HAP-1 (cell line): ENCODE measurements around the gene CRYBB2.
A peak's percentile ranks its signal among the peaks of the same experiment; 100 is the strongest.
"Not testable (repeated sequence)": the region's sequence is repeated elsewhere in the genome, so short reads cannot be mapped to it uniquely, and the experiment has no call there.

Source experiments
- DNase-seq, 2 experiments: peaks; one replicate each; pipeline ENCODE4 v3.0.0-alpha.2; 2016 to 2020; ENCODE audit warnings: low spot score in 2 of 2
- H3K27me3 ChIP-seq: fragments of 250-450 bp; sonication (Bioruptor Pico); 2 replicates; pipeline ENCODE4 v1.5.1; 2020; ENCODE audit warnings: low read depth, mild to moderate bottlenecking, moderate library complexity
- H3K36me3 ChIP-seq: fragments of 250-450 bp; sonication (Bioruptor Pico); replicated peaks from 2 replicates; pipeline ENCODE4 v1.5.1; 2020; ENCODE audit warnings: mild to moderate bottlenecking
- H3K4me1 ChIP-seq: fragments of 250-450 bp; sonication (Bioruptor Pico); 2 replicates; pipeline ENCODE4 v1.5.1; 2020; ENCODE audit warnings: mild to moderate bottlenecking
- H3K4me3 ChIP-seq: fragments of 250-450 bp; sonication (Bioruptor Pico); 2 replicates; pipeline ENCODE4 v1.5.1; 2020; ENCODE audit warnings: mild to moderate bottlenecking, moderate library complexity
- H3K9me3 ChIP-seq: fragments of 250-450 bp; sonication (Bioruptor Pico); 2 replicates; pipeline ENCODE4 v1.5.1; 2020; ENCODE audit warnings: mild to moderate bottlenecking, moderate library complexity
- in situ Hi-C: fragments of 300-500 bp; cut with MboI; formaldehyde crosslinking; loops from 3 replicates; pipeline ENCODE4 v1.14.3; 2020; ENCODE audit warnings: low sequenced_read_pairs, inconsistent platforms, mixed read lengths

The CRYBB2 gene

GRCh38 chr22:25204547-25204946 is 14.9 kb upstream of the CRYBB2 start:
- H3K36me3 ChIP-seq, H3K9me3 ChIP-seq, H3K4me3 ChIP-seq, DNase-seq, in situ Hi-C loops, H3K27me3 ChIP-seq, H3K4me1 ChIP-seq: not testable (repeated sequence)

GRCh38 chr22:25205847-25206246 is 13.6 kb upstream of the CRYBB2 start:
- Histone ChIP-seq H3K9me3 (no peaks in the 10 kb centered on the region), H3K36me3 (no peaks in the 10 kb centered on the region), H3K4me1 (no peaks in the 10 kb centered on the region), H3K27me3 (no peaks in the 10 kb centered on the region), H3K4me3 (no peak overlapping the region)
- in situ Hi-C loops, result no loop called here
- no peak for DNase-seq

- H3K9me3 ChIP-seq, result no peaks in the 10 kb centered on the region
- DNase-seq, result no peak
- in situ Hi-C loops, result no loop called here
- H3K27me3 ChIP-seq, result no peaks in the 10 kb centered on the region
- H3K36me3 ChIP-seq, result no peaks in the 10 kb centered on the region
- H3K4me3 ChIP-seq, result no peak overlapping the region
- no peaks in the 10 kb centered on the region for H3K4me1 ChIP-seq
Observed at GRCh38 chr22:25206998-25207397, 12.4 kb upstream of the CRYBB2 start.

- H3K4me1 ChIP-seq, result no peaks in the 10 kb centered on the region
- no peak for DNase-seq
- no peak overlapping the region for H3K4me3 ChIP-seq
- no peaks in the 10 kb centered on the region for H3K9me3 ChIP-seq
- in situ Hi-C loops, result no loop called here
- no peaks in the 10 kb centered on the region for H3K36me3 ChIP-seq
- no peaks in the 10 kb centered on the region for H3K27me3 ChIP-seq
Observed at GRCh38 chr22:25207553-25208157, 11.8 kb upstream of the CRYBB2 start.

GRCh38 chr22:25208328-25208727 is 11.1 kb upstream of the CRYBB2 start:
- no peaks in the 10 kb centered on the region for H3K4me1 ChIP-seq
- H3K9me3 ChIP-seq, result no peaks in the 10 kb centered on the region
- no peak for DNase-seq
- in situ Hi-C loops, result no loop called here
- no peaks in the 10 kb centered on the region for H3K36me3 ChIP-seq
- no peaks in the 10 kb centered on the region for H3K27me3 ChIP-seq
- H3K4me3 ChIP-seq, result no peak overlapping the region

GRCh38 chr22:25208743-25209505 is 10.5 kb upstream of the CRYBB2 start:
- no peaks in the 10 kb centered on the region for H3K36me3 ChIP-seq
- H3K4me1 ChIP-seq, result no peaks in the 10 kb centered on the region
- no peak overlapping the region for H3K4me3 ChIP-seq
- DNase-seq, result peak in 1 of 2 experiments; percentile 22
- no peaks in the 10 kb centered on the region for H3K9me3 ChIP-seq
- no peaks in the 10 kb centered on the region for H3K27me3 ChIP-seq
- in situ Hi-C loops, result no loop called here

- in situ Hi-C loops, result no loop called here
- H3K36me3 ChIP-seq, result no peaks in the 10 kb centered on the region
- DNase-seq, result no peak
- H3K4me1 ChIP-seq, result no peaks in the 10 kb centered on the region
- H3K27me3 ChIP-seq, result peaks cover 4% of the 10 kb centered on the region
- no peak overlapping the region for H3K4me3 ChIP-seq
- H3K9me3 ChIP-seq, result no peaks in the 10 kb centered on the region
Observed at GRCh38 chr22:25210793-25211192, 8.6 kb upstream of the CRYBB2 start.

GRCh38 chr22:25212337-25212736 is 7.1 kb upstream of the CRYBB2 start:
- Histone ChIP-seq H3K9me3 (no peaks in the 10 kb centered on the region), H3K4me3 (no peak overlapping the region), H3K27me3 (peaks cover 18% of the 10 kb centered on the region), H3K4me1 (no peaks in the 10 kb centered on the region), H3K36me3 (no peaks in the 10 kb centered on the region)
- in situ Hi-C loops, result no loop called here
- DNase-seq, result no peak

- H3K4me1 ChIP-seq, result no peaks in the 10 kb centered on the region
- no peaks in the 10 kb centered on the region for H3K36me3 ChIP-seq
- in situ Hi-C loops, result no loop called here
Observed at GRCh38 chr22:25213221-25213620, 6.2 kb upstream of the CRYBB2 start.

GRCh38 chr22:25216230-25216629 is 3.2 kb upstream of the CRYBB2 start:
- Histone ChIP-seq H3K4me3 (no peak overlapping the region), H3K36me3 (no peaks in the 10 kb centered on the region), H3K9me3 (no peaks in the 10 kb centered on the region), H3K27me3 (peaks cover 36% of the 10 kb centered on the region), H3K4me1 (no peaks in the 10 kb centered on the region)
- in situ Hi-C loops, result no loop called here
- no peak for DNase-seq

More at GRCh38 chr22:25213221-25213620, 6.2 kb upstream of the CRYBB2 start:
- H3K9me3 ChIP-seq, result no peaks in the 10 kb centered on the region
- DNase-seq, result no peak
- no peak overlapping the region for H3K4me3 ChIP-seq
- H3K27me3 ChIP-seq, result peaks cover 18% of the 10 kb centered on the region

GRCh38 chr22:25219948-25220442 is 556 bp downstream of the CRYBB2 start:
- Histone ChIP-seq H3K27me3 (peaks cover 46% of the 10 kb centered on the region), H3K36me3 (no peaks in the 10 kb centered on the region), H3K4me3 (no peak overlapping the region), H3K4me1 (no peaks in the 10 kb centered on the region), H3K9me3 (no peaks in the 10 kb centered on the region)
- DNase-seq, result no peak
- in situ Hi-C loops, result no loop called here

- no peak for DNase-seq
- Histone ChIP-seq H3K9me3 (no peaks in the 10 kb centered on the region), H3K4me3 (no peak overlapping the region), H3K27me3 (peaks cover 35% of the 10 kb centered on the region), H3K36me3 (no peaks in the 10 kb centered on the region), H3K4me1 (no peaks in the 10 kb centered on the region)
- in situ Hi-C loops, result no loop called here
Observed at GRCh38 chr22:25221790-25222189, 2.4 kb downstream of the CRYBB2 start.

GRCh38 chr22:25223269-25223850 is 3.9 kb downstream of the CRYBB2 start:
- no peaks in the 10 kb centered on the region for H3K9me3 ChIP-seq
- in situ Hi-C loops, result no loop called here
- H3K4me3 ChIP-seq, result no peak overlapping the region
- no peaks in the 10 kb centered on the region for H3K4me1 ChIP-seq
- DNase-seq, result no peak
- peaks cover 31% of the 10 kb centered on the region for H3K27me3 ChIP-seq
- H3K36me3 ChIP-seq, result no peaks in the 10 kb centered on the region

- Histone ChIP-seq H3K4me3 (no peak overlapping the region), H3K36me3 (no peaks in the 10 kb centered on the region), H3K4me1 (no peaks in the 10 kb centered on the region), H3K27me3 (peaks cover 8% of the 10 kb centered on the region), H3K9me3 (no peaks in the 10 kb centered on the region)
- in situ Hi-C loops, result loop anchor here (25.0 kb wide), 1 partner anchor 533 kb away; no protein-coding TSS in a partner anchor
- DNase-seq, result no peak
Observed at GRCh38 chr22:25228822-25229221, 9.4 kb downstream of the CRYBB2 start.
